WERI-Rb-1 (cell line): ENCODE results near the gene TNIP1.

Experiments used
- DNase-seq: peaks from one replicate; pipeline ENCODE4 v3.0.0-alpha.2; 2020
- H3K27ac ChIP-seq: fragments of 250-450 bp; sonication (Bioruptor Pico); 2 replicates; pipeline ENCODE4 v1.5.1; 2020; ENCODE audit warnings: mild to moderate bottlenecking, moderate library complexity
- H3K27me3 ChIP-seq: fragments of 250-450 bp; sonication (Bioruptor Pico); 2 replicates; pipeline ENCODE4 v1.5.1; 2021; ENCODE audit warnings: mild to moderate bottlenecking, low read depth, moderate library complexity; ENCODE audit not compliant: insufficient read depth, severe bottlenecking
- H3K36me3 ChIP-seq: fragments of 250-450 bp; sonication (Bioruptor Pico); 2 replicates; pipeline ENCODE4 v1.5.1; 2020; ENCODE audit warnings: mild to moderate bottlenecking, moderate library complexity
- H3K4me3 ChIP-seq: 2 replicates; pipeline ENCODE4 v1.5.1; 2011; ENCODE audit warnings: low read depth, mild to moderate bottlenecking, control low read depth, low read length
- H3K9me3 ChIP-seq: fragments of 250-450 bp; sonication (Bioruptor Pico); 2 replicates; pipeline ENCODE4 v1.5.1; 2021; ENCODE audit warnings: mild to moderate bottlenecking, moderate library complexity; ENCODE audit not compliant: severe bottlenecking
- TF ChIP-seq, protein P1 (sequence below): IDR thresholded peaks from 2 replicates; pipeline ENCODE4 v1.5.1; 2011; ENCODE audit warnings: low read depth, mild to moderate bottlenecking, control low read depth, inconsistent platforms, low read length

Gene TNIP1

DNA sequence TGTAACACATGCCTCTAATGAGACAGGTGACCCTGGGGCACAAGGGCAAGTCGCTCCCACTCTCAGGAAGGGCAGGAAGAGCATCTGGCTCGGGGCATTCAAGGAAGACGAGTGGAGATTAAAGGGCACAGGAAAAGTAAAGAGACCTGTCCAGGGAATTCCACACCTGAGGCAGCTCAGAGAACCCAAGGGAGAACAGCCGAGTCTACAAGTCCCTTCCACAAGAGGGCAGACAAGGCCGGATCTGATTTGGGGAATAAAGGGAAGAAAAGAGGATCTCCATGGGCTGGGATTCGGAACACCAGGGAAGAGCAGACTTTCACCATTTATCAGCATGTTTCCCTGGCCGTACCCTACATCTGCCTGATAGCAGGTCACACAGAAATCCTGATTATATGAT lies 32.3 kb downstream of the TNIP1 start:
- TF ChIP-seq, protein P1, sequence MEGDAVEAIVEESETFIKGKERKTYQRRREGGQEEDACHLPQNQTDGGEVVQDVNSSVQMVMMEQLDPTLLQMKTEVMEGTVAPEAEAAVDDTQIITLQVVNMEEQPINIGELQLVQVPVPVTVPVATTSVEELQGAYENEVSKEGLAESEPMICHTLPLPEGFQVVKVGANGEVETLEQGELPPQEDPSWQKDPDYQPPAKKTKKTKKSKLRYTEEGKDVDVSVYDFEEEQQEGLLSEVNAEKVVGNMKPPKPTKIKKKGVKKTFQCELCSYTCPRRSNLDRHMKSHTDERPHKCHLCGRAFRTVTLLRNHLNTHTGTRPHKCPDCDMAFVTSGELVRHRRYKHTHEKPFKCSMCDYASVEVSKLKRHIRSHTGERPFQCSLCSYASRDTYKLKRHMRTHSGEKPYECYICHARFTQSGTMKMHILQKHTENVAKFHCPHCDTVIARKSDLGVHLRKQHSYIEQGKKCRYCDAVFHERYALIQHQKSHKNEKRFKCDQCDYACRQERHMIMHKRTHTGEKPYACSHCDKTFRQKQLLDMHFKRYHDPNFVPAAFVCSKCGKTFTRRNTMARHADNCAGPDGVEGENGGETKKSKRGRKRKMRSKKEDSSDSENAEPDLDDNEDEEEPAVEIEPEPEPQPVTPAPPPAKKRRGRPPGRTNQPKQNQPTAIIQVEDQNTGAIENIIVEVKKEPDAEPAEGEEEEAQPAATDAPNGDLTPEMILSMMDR, result peak; percentile 34; the same call in 1 of the 2 replicates
- no peak overlapping the region for H3K27ac ChIP-seq
- no peaks in the 10 kb centered on the region for H3K9me3 ChIP-seq
- no peak for DNase-seq
- H3K27me3 ChIP-seq, result no peaks in the 10 kb centered on the region
- no peak overlapping the region for H3K4me3 ChIP-seq
- H3K36me3 ChIP-seq, result peaks cover 34% of the 10 kb centered on the region

DNA sequence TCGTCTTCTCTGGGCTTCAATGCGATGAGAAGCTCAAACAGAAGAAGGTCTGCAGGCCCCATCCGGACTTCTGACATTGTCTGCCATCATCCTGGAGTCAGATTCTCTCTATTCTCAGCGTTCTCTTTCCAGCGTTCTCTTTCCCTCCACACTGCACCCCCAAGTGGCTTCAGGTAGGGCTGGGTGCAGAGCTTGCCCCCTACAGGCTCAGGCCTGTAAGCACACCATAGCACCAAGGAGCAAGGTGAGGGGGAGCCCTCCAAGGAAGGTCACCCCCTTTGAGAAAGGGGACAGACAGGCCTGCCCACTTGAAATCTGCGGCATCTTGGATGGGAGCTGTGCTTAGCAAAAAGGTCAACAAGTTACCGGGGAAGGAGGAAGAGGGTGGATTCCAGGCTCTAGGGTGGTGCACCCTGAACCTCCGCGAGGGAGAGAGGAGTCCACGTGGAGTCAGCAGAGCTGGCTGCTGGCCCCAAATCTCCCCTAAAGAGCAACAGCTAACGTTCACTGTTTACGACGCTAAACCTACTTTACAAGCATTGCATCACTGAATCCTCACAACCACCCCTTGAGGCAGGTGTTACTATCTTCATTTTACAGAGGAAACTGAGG lies 32.9 kb downstream of the TNIP1 start:
- Histone ChIP-seq H3K9me3 (no peaks in the 10 kb centered on the region), H3K27ac (no peak overlapping the region), H3K36me3 (peaks cover 34% of the 10 kb centered on the region), H3K27me3 (no peaks in the 10 kb centered on the region), H3K4me3 (no peak overlapping the region)
- DNase-seq, result peak; percentile 33
- TF ChIP-seq, protein P1, result peak; percentile 93

DNA sequence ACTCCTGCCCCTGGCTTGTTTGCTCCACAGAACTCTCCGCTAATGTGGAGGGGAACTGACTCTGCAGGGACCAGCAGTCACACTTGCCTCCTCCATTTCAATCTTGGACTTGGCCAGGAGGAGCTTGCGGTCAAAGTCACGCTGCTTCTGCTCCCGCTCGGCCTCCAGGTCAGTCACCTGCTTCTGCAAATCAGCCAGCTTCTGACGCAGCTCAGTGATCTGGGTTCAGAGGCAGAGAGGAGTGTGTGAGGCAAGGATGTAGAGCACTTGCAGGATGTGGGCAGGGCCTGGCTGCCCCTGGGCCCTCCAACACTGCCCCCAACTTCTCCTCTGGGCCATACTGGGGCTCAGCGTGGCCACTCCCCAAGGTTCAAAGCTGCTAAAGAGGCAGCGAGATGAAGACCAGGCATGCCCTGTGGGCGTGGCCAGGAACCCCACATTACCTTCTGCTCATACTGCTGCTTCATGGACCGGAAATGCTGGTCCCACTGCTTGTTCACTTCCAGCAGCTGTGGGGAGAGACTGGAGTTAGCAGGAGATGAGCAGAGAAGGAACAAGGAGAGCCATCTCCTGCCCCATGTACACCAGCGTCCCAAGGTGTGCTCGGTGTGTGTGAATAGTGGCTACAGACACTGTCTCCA lies 38.3 kb downstream of the TNIP1 start:
- no peaks in the 10 kb centered on the region for H3K27me3 ChIP-seq
- H3K4me3 ChIP-seq, result no peak overlapping the region
- no peaks in the 10 kb centered on the region for H3K9me3 ChIP-seq
- TF ChIP-seq, protein P1, result no peak
- H3K36me3 ChIP-seq, result peaks cover 30% of the 10 kb centered on the region
- DNase-seq, result no peak
- no peak overlapping the region for H3K27ac ChIP-seq

DNA sequence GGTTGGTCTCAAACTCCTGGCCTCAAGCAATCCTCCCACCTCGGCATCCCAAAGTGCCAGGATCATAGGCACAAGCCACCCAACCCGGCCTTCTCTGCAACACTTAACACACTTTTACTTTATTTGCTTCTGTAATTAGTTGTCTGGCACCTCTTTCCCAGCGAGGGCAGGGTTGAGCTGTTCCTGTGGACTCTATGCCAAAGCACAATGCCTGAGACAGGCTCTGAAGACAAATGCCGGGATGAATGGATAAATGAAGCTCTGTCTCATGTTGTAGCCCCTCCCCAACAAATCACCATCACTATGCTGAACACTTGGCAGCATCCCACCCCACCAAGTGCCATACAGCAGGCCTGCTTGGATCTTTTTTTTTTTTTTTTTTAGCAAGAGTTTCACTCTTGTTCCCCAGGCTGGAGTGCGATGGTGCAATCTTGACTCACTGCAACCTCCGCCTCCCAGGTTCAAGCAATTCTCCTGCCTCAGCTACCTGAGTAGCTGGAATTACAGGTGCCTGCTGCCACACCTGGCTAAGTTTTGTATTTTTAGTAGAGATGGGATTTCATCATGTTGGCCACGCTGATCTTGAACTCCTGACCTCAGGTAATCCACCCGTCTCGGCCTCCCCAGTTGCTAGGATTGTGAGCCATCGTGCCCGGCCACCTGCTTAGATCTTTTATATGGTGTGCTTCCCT lies 39.1 kb downstream of the TNIP1 start:
- H3K36me3 ChIP-seq, result peaks cover 23% of the 10 kb centered on the region

DNA sequence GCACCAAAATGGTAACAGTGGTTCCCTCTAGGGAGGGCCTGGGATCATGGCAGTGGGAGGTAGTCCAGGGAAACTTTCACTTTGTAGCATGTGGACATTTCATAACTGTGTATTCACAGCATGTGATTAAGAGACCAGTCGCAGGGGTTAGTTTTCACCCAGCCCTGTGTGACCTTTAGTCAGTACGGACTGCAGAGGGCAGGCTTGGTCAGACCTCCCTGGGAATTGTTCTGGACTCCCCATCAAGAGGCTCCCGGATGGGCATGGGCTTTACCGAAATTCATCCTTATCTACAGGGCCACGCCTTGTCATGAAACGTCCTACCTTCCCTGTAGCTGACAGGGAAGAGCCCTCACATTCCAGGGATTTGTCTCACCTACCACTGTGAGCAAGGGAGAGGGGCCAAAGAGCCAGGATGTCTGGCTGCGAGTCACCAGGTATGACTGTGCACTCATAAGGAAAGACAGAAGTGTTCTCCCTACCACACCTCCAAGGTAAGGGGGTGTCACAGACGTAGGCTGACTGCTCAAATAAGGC lies 40.6 kb downstream of the TNIP1 start:
- no peak overlapping the region for H3K4me3 ChIP-seq
- no peak for DNase-seq
- no peak overlapping the region for H3K27ac ChIP-seq
- H3K9me3 ChIP-seq, result no peaks in the 10 kb centered on the region
- TF ChIP-seq, protein P1, result no peak
- H3K27me3 ChIP-seq, result no peaks in the 10 kb centered on the region
- peaks cover 24% of the 10 kb centered on the region for H3K36me3 ChIP-seq

More for the DNA sequence above, 39.1 kb downstream of the TNIP1 start:
- H3K4me3 ChIP-seq, result no peak overlapping the region
- TF ChIP-seq, protein P1, result no peak
- no peaks in the 10 kb centered on the region for H3K9me3 ChIP-seq
- H3K27ac ChIP-seq, result no peak overlapping the region
- no peak for DNase-seq
- no peaks in the 10 kb centered on the region for H3K27me3 ChIP-seq
